OCI-LY7 (cell line): ENCODE data around the gene EML3. TPM values are rescaled to one million over a fixed set of nuclear protein-coding genes. Genes with fewer than 3 reads are reported as not detected.

ENCODE experiments used
- BruUV-seq: library from RNA; stranded (reverse); fragments of 400-500 nt; replicated peaks from 2 replicates; lab custom pipeline; 2021; lab: Mats Ljungman, UMichigan
- CTCF ChIA-PET: fragments of 300-600 bp; sonication (Branson Sonifier 250); formaldehyde crosslinking; loops from one replicate; lab custom pipeline; 2022; ENCODE audit warnings: antibody characterized with exemption; ENCODE audit not compliant: unreplicated experiment; lab: Charles Lee
- POLR2A ChIA-PET: fragments of 300-600 bp; sonication (Branson Sonifier 250); formaldehyde crosslinking; loops from one replicate; lab custom pipeline; 2022; ENCODE audit warnings: antibody characterized with exemption; lab: Charles Lee
- DNase-seq: peaks from one replicate; pipeline ENCODE4 v3.0.0-alpha.2; 2015; ENCODE audit warnings: low spot score
- H2AFZ ChIP-seq: fragments of 200-600 bp; sonication (generic), shearing (Covaris generic); 2 replicates; pipeline ENCODE4 v1.6.1; 2014; ENCODE audit warnings: mild to moderate bottlenecking, antibody characterized with exemption, low read length, moderate library complexity
- H3K27ac ChIP-seq: fragments of 200-600 bp; sonication (generic); 2 replicates; pipeline ENCODE4 v1.5.1; 2014; ENCODE audit warnings: mixed run types, low read depth, mild to moderate bottlenecking, moderate library complexity, low read length, inconsistent platforms; ENCODE audit not compliant: poor library complexity, severe bottlenecking
- H3K36me3 ChIP-seq: fragments of 200-600 bp; sonication (generic); 2 replicates; pipeline ENCODE4 v1.6.1; 2014; ENCODE audit warnings: mild to moderate bottlenecking, antibody characterized with exemption, low read length, moderate library complexity, mixed read lengths; ENCODE audit not compliant: insufficient read depth
- H3K4me1 ChIP-seq: fragments of 200-600 bp; sonication (generic); 2 replicates; pipeline ENCODE4 v1.5.1; 2014; ENCODE audit warnings: mild to moderate bottlenecking, low read length; ENCODE audit not compliant: insufficient read depth, poor library complexity, severe bottlenecking
- H3K4me2 ChIP-seq: fragments of 200-600 bp; sonication (generic); 2 replicates; pipeline ENCODE4 v1.6.1; 2014; ENCODE audit warnings: mild to moderate bottlenecking, low read length
- H3K4me3 ChIP-seq: fragments of 200-600 bp; sonication (generic); 2 replicates; pipeline ENCODE4 v1.5.1; 2014; ENCODE audit warnings: mild to moderate bottlenecking, low read depth, low read length; ENCODE audit not compliant: poor library complexity, severe bottlenecking
- H3K79me2 ChIP-seq: fragments of 200-600 bp; sonication (generic); 2 replicates; pipeline ENCODE4 v1.6.1; 2016; ENCODE audit warnings: low read depth, mild to moderate bottlenecking, low read length, moderate library complexity, mixed read lengths; ENCODE audit not compliant: insufficient read depth
- H3K9me2 ChIP-seq: fragments of 200-600 bp; sonication (generic); 2 replicates; pipeline ENCODE4 v1.6.1; 2016; ENCODE audit warnings: mild to moderate bottlenecking, low read length, mixed read lengths; ENCODE audit not compliant: insufficient read depth
- H3K9me3 ChIP-seq: fragments of 200-600 bp; sonication (generic); 2 replicates; pipeline ENCODE4 v1.6.1; 2014; ENCODE audit warnings: mild to moderate bottlenecking, mixed run types, low read length, mixed read lengths
- H4K20me1 ChIP-seq: fragments of 200-600 bp; sonication (generic); 2 replicates; pipeline ENCODE4 v1.6.1; 2014; ENCODE audit warnings: mild to moderate bottlenecking, antibody characterized with exemption, low read length, moderate library complexity, mixed read lengths; ENCODE audit not compliant: insufficient read depth
- CTCF ChIP-seq: fragments of 200-600 bp; sonication (generic); conservative IDR thresholded peaks from 2 replicates; pipeline ENCODE4 v1.5.1; 2014; ENCODE audit warnings: mild to moderate bottlenecking, antibody characterized with exemption, low read length, moderate library complexity, mixed read lengths
- EZH2phosphoT487 ChIP-seq: fragments of 200-600 bp; sonication (generic); IDR thresholded peaks from 2 replicates; pipeline ENCODE4 v1.6.1; 2018; ENCODE audit warnings: low read depth, borderline replicate concordance, mild to moderate bottlenecking, mixed run types, antibody characterized with exemption, low read length, moderate library complexity, mixed read lengths
- intact Hi-C: fragments of 100-400 bp; cut with micrococcal nuclease; formaldehyde crosslinking; loops from one replicate; pipeline ENCODE4 v1.10.0; 2022; ENCODE audit not compliant: unreplicated experiment
- total RNA-seq, 2 experiments: library from RNA; depleted of rRNA in 1 of 2; stranded (reverse); fragments of >200 nt in 1 of 2; shearing (Covaris generic) in 1 of 2; gene quantifications; 2 replicates each; pipeline ENCODE4 v1.2.3, GENCODE V29; 2014 to 2022

EML3 gene
- total RNA-seq, 2 experiments from 2014 or later: 52.8 to 81.6 TPM

- DNase-seq: no peak
- TF ChIP-seq EZH2phosphoT487: no peak
- no peak for TF ChIP-seq CTCF
- Histone ChIP-seq H3K27ac (peak overlapping the region; percentile 7), H3K4me2 (no peak overlapping the region), H3K79me2 (peaks cover 8% of the 10 kb centered on the region; the same call in 1 of the 2 replicates), H4K20me1 (no peaks in the 10 kb centered on the region), H3K9me3 (no peaks in the 10 kb centered on the region), H3K9me2 (no peaks in the 10 kb centered on the region), H3K4me1 (peaks cover 21% of the 10 kb centered on the region), H2AFZ (no peak overlapping the region), H3K4me3 (no peak overlapping the region), H3K36me3 (peaks cover 24% of the 10 kb centered on the region)
- POLR2A ChIA-PET: no interaction called here
- no TSS peak for BruUV-seq
- intact Hi-C loops: no loop called here
- CTCF ChIA-PET: no interaction called here
These were observed 1.7 kb upstream of the EML3 start for GRCh38 chr11:62614275-62614674.

GRCh38 chr11:62613291-62613778 is 760 bp upstream of the EML3 start:
- DNase-seq: no peak
- Histone ChIP-seq H3K4me2 (peak overlapping the region; percentile 86; the same call in 1 of the 2 replicates), H3K27ac (peak overlapping the region; percentile 61), H3K9me2 (no peaks in the 10 kb centered on the region), H3K79me2 (peaks cover 5% of the 10 kb centered on the region; the same call in 1 of the 2 replicates), H3K4me3 (no peak overlapping the region), H2AFZ (no peak overlapping the region), H3K36me3 (peaks cover 20% of the 10 kb centered on the region), H3K9me3 (no peaks in the 10 kb centered on the region), H3K4me1 (peaks cover 20% of the 10 kb centered on the region), H4K20me1 (no peaks in the 10 kb centered on the region)
- ChIA-PET POLR2A (interaction anchor here (0.5 kb wide), 1 partner anchor 22 kb away, joined by 4 read pairs; the partner anchor contains the start of gene TUT1), CTCF (no interaction called here)
- no TSS peak for BruUV-seq
- no peak for TF ChIP-seq CTCF
- TF ChIP-seq EZH2phosphoT487: no peak
- intact Hi-C loops: loop anchor here (2.0 kb wide), 1 partner anchor 51 kb away; the partner anchor contains the start of genes C11orf98 and CSKMT
